Stimulated activated CD8-positive, alpha-beta memory T cell treated with anti-CD3 and anti-CD28 coated beads, Interleukin-12 subunit alpha, Interleukin-12 subunit beta, amount 100 ng/mL, for 1 hour (primary cell): Measurements from ENCODE around the gene GSTM4.

Source experiments
- DNase-seq: peaks from one replicate; pipeline ENCODE4 v3.0.0-alpha.2; 2020; ENCODE audit warnings: low read depth

GSTM4 gene

GRCh38 chr1:109655615-109656519, at the start of gene GSTM4:
Gene GSTM4 (plus strand): TSS chr1:109656099. CDS start chr1:109656390, 291 bp downstream.
- peak; percentile 47 for DNase-seq

- DNase-seq: no peak
These were observed 46.0 kb upstream of the GSTM4 start for GRCh38 chr1:109609881-109610280.

- DNase-seq: no peak
These were observed 45.1 kb upstream of the GSTM4 start for GRCh38 chr1:109610609-109611307.

GRCh38 chr1:109611308-109611990, 44.5 kb upstream of the GSTM4 start:
- no peak for DNase-seq

- no peak for DNase-seq
These were observed 42.3 kb upstream of the GSTM4 start for GRCh38 chr1:109613361-109614147.

- no peak for DNase-seq
These were observed 40.0 kb upstream of the GSTM4 start for GRCh38 chr1:109615879-109616278.

- DNase-seq: no peak
These were observed 39.5 kb upstream of the GSTM4 start for GRCh38 chr1:109616391-109616790.

- DNase-seq: no peak
These were observed 38.6 kb upstream of the GSTM4 start for GRCh38 chr1:109617291-109617801.

- DNase-seq: no peak
These were observed 37.0 kb upstream of the GSTM4 start for GRCh38 chr1:109618661-109619575.

GRCh38 chr1:109619576-109620400, 36.1 kb upstream of the GSTM4 start, which contains the start of the genes AMPD2 and GNAT2:
Gene AMPD2 (plus strand): TSS chr1:109619837. CDS start chr1:109621176, 1,339 bp downstream.
Gene GNAT2 (minus strand): TSS chr1:109619616. CDS start chr1:109612870, 6,746 bp downstream.
- DNase-seq: peak; percentile 52

- DNase-seq: no peak
These were observed 35.5 kb upstream of the GSTM4 start for GRCh38 chr1:109620401-109620791.

GRCh38 chr1:109620841-109621286, 35.0 kb upstream of the GSTM4 start:
- DNase-seq: peak; percentile 94

GRCh38 chr1:109621379-109622136, 34.3 kb upstream of the GSTM4 start:
- no peak for DNase-seq

- DNase-seq: no peak
These were observed 33.6 kb upstream of the GSTM4 start for GRCh38 chr1:109622137-109622892.

- DNase-seq: no peak
These were observed 33.0 kb upstream of the GSTM4 start for GRCh38 chr1:109622895-109623294.

- no peak for DNase-seq
These were observed 32.2 kb upstream of the GSTM4 start for GRCh38 chr1:109623601-109624161.
